Left lung (tissue), 10 donors: ENCODE data around the gene PITPNM3. TPM values are rescaled to one million over a fixed set of nuclear protein-coding genes. Genes with fewer than 3 reads are reported as not detected.
A peak's percentile ranks its signal among the peaks of the same experiment; 100 is the strongest.
"Not testable (repeated sequence)": the region's sequence is repeated elsewhere in the genome, so short reads cannot be mapped to it uniquely, and the experiment has no call there.

Experiments used
- ATAC-seq: fragments of 200-7000 bp; cut with Tn5 transposase; one replicate; pipeline ENCODE4 v1.9.1; 2020; ENCODE audit warnings: moderate library complexity
- DNase-seq, 4 donors: peaks; one replicate each; pipeline ENCODE4 v3.0.0-alpha.2; 2013 to 2020
- H3K27ac ChIP-seq, 2 donors: fragments of 200-600 bp; sonication (generic) in 1 of 2; one replicate each; pipeline versions ENCODE4 v1.5.0 to v1.8.0; 2020 to 2021
- H3K27me3 ChIP-seq, 2 donors: fragments of 200-600 bp; sonication (generic) in 1 of 2; one replicate each; pipeline versions ENCODE4 v1.5.0 to v1.8.0; 2020 to 2021
- H3K36me3 ChIP-seq, 2 donors: fragments of 200-600 bp; sonication (generic) in 1 of 2; one replicate each; pipeline versions ENCODE4 v1.5.0 to v1.8.0; 2020 to 2021
- H3K4me1 ChIP-seq, 2 donors: fragments of 200-600 bp; one replicate each; pipeline ENCODE4 v1.8.0; 2021
- H3K4me3 ChIP-seq, 2 donors: fragments of 200-600 bp; sonication (generic) in 1 of 2; one replicate each; pipeline versions ENCODE4 v1.5.0 to v1.8.0; 2020 to 2021; ENCODE audit warnings: mild to moderate bottlenecking in 1 of 2
- H3K9me3 ChIP-seq, 2 donors: fragments of 200-600 bp; sonication (generic) in 1 of 2; one replicate each; pipeline versions ENCODE4 v1.5.0 to v1.8.0; 2020 to 2021
- intact Hi-C, 2 donors: fragments of 100-400 bp; cut with DNase I; formaldehyde crosslinking; loops; one replicate each; pipeline versions ENCODE4 v1.11.2 to v1.14.2; 2022
- polyA plus RNA-seq, 6 donors: library from polyadenylated mRNA; unstranded; fragments of 120-200 nt; gene quantifications; one replicate each; pipeline ENCODE4 v1.2.1, GENCODE V29; 2013; ENCODE audit not compliant: insufficient read length in 6 of 6
- total RNA-seq, 2 donors: library from RNA; stranded (reverse); fragmentation: NEBNext Ultra II Directional; extraction: Animal tissue kit (Norgen Biotek cat#: 25700); gene quantifications; one replicate each; pipeline ENCODE4 v1.2.1, GENCODE V29; 2021
- TF ChIP-seq, protein P1 (sequence below), 2 donors: fragments of 200-600 bp; sonication (generic) in 1 of 2; IDR thresholded peaks; one replicate each; pipeline versions ENCODE4 v1.5.0 to v1.8.0; 2021; ENCODE audit warnings: antibody characterized with exemption in 2 of 2
- donor health status: DM: no; HTN: yes; CAD: no.
- donor health status: DM: no; HTN: no; CAD: no.

PITPNM3 gene
- total and polyA plus RNA-seq, 8 donors: 3.6 to 13.8 (median 5.8) TPM

DNA sequence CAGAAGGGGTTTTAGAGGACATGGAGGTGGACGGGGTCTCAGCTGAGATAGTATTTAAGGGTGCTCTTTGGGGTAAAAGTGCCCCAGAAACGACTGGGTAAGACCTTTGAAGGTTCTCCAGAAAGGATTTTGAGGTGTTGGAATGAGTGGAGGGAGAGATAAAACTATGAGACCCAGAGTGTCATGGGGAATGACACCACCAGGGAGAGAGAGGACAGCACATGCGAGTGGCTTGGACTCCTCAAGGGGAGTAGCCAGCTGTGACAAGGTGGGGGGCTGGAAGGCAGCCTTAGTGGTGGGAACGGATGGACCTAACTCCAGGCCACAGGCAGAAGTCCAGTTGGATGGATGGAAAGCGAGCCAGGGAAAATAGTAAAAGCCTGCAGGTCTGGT is 19.2 kb upstream of the PITPNM3 start:
- H3K4me3 ChIP-seq: no peak overlapping the region
- ATAC-seq (no peak), DNase-seq (no peak)
- H3K27me3 ChIP-seq: no peaks in the 10 kb centered on the region
- intact Hi-C loops: no loop called here
- no peaks in the 10 kb centered on the region for H3K9me3 ChIP-seq
- no peak overlapping the region for H3K27ac ChIP-seq
- H3K4me1 ChIP-seq: peaks cover 0 to 20% of the 10 kb centered on the region in 2 donors
- TF ChIP-seq, protein P1, sequence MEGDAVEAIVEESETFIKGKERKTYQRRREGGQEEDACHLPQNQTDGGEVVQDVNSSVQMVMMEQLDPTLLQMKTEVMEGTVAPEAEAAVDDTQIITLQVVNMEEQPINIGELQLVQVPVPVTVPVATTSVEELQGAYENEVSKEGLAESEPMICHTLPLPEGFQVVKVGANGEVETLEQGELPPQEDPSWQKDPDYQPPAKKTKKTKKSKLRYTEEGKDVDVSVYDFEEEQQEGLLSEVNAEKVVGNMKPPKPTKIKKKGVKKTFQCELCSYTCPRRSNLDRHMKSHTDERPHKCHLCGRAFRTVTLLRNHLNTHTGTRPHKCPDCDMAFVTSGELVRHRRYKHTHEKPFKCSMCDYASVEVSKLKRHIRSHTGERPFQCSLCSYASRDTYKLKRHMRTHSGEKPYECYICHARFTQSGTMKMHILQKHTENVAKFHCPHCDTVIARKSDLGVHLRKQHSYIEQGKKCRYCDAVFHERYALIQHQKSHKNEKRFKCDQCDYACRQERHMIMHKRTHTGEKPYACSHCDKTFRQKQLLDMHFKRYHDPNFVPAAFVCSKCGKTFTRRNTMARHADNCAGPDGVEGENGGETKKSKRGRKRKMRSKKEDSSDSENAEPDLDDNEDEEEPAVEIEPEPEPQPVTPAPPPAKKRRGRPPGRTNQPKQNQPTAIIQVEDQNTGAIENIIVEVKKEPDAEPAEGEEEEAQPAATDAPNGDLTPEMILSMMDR (IDR thresholded peaks at IDR 0.05): no peak
- peaks cover 0 to 20% of the 10 kb centered on the region in 2 donors for H3K36me3 ChIP-seq

DNA sequence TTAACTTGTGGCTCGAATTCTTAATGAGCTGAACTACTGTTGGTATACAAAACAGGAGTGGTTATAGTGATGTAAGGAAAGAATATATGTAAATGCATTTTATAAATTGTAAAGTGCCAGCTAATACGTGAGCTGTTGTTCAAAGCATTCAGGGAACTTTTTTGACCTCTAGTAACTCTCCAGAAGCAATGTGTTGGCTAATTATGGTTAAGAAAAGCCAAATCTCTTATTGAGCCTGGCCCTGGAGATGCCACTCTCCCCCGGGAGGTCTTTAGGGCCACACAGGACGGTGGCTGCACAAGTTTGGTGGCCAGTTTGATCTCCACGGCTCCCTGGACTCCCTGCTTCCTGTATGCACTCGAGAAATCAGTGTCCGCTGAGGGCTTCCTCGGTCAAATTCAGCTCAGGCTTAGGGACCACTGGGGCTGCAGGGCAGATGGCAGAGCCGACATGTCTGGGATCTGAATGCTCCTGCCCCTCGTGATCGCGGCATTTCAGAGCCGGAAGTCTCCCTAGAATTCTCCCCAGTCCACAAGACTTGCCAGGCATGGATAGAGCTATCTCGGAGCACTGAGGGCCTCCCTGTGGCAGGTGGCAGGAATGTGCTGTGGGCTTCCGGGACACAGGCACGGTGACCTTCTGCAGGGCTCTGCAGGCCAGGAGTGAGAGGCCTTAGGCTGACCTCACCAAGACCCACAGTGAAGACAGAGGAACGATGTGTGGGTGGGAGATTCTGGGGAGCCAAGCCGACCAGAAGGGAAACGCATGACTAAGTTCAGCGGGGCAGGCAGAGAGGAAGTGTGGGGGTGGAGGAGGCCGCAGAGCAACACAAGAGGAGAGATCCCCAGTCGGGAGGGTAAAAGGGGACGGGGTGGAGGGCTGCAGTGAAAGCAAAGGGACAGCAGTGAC is 18.6 kb upstream of the PITPNM3 start:
- intact Hi-C loops: no loop called here
- H3K27ac ChIP-seq: peak overlapping the region in 1 of 2 donors; percentile 23

DNA sequence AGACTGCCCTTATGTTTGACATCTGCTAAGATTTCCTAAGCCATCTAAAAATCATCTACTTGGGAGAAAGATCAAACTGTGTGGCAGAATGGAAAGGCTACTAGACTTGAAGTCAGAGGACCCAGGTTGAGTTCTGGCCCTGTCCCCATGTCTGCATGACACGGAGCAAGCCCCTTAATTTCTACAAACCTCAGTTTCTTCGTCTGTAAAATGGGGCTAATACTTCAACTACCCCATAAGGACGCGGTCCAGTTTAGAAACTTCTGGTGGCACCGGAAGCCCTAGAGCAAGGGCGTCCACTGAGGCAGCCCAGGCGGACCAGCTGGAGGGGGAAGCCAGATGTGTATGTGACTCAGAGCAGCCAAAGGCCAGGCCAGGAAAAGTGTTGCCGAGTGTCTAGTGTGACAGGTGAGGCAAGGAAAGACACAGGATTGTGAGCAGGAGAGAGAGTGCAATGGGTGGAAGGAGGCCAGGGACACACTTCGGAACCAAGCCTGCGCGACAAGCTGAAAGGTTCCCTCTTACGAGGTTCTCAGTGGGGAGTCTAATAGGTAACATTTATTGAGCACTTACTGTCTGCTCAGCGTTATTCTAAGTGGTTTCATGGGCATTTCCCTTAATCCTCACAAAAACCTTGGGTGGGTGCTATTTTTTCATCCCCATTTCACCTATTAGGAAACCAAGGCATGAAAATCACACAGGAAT is 17.8 kb upstream of the PITPNM3 start:
- peaks cover 0 to 20% of the 10 kb centered on the region in 2 donors for H3K4me1 ChIP-seq
- TF ChIP-seq, protein P1 (IDR thresholded peaks at IDR 0.05): no peak
- no peak overlapping the region for H3K4me3 ChIP-seq
- H3K36me3 ChIP-seq: peaks cover 0 to 10% of the 10 kb centered on the region in 2 donors
- ATAC-seq (no peak), DNase-seq (no peak)
- intact Hi-C loops: no loop called here
- no peaks in the 10 kb centered on the region for H3K27me3 ChIP-seq
- H3K27ac ChIP-seq: no peak overlapping the region
- H3K9me3 ChIP-seq: no peaks in the 10 kb centered on the region

More for the DNA sequence above, 18.6 kb upstream of the PITPNM3 start:
- Histone ChIP-seq H3K4me1 (peaks cover 0 to 20% of the 10 kb centered on the region in 2 donors), H3K4me3 (no peak overlapping the region), H3K9me3 (no peaks in the 10 kb centered on the region), H3K27me3 (no peaks in the 10 kb centered on the region), H3K36me3 (peaks cover 0 to 19% of the 10 kb centered on the region in 2 donors)
- DNase-seq (peak in 1 of 4 donors; percentile 73), ATAC-seq (peak; percentile 79)
- TF ChIP-seq, protein P1 (IDR thresholded peaks at IDR 0.05): no peak

DNA sequence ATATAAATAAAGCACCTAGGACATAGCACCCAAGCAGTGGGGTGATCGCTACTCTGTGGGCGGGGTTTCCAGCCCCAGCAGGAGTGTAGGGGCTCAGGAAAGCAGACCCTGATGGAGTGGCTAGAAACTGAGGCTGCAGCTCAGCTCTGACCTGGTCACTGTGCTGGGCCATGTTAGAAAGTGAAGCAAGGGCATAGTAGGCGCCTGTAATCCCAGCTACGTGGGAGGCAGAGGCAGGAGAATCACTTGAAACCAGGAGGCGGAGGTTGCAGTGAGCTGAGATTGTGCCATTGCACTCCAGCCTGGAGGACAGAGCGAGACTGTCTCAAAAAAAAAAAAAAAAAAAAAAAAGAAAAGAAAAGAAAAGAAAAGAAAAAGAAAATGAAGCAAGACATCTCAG is 17.1 kb upstream of the PITPNM3 start:
- intact Hi-C loops, ATAC-seq: not testable (repeated sequence)

DNA sequence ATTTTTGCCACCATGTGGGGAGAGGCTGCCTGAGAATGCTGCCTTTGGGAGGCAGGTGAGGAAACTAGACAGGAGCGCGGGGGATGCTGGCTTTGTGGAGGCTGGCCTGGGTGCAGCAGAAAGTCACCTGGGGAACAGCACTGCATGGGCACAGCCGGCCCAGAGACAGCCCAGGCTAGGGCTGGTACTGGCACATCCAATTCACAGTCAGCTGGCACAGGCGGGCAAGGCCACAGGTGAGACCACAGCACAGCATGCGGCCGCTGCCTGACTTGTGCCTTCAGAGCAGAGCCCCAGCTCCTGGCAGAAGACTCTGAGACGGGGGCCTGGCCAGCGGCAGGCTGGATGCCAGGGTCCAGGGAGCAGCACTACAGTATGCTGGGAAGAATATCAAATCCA is 16.6 kb upstream of the PITPNM3 start:
- Histone ChIP-seq H3K9me3 (no peaks in the 10 kb centered on the region), H3K4me1 (peaks cover 0 to 20% of the 10 kb centered on the region in 2 donors), H3K27ac (no peak overlapping the region), H3K27me3 (no peaks in the 10 kb centered on the region), H3K4me3 (no peak overlapping the region), H3K36me3 (no peaks in the 10 kb centered on the region)
- no peak for DNase-seq
- intact Hi-C loops: no loop called here
- TF ChIP-seq, protein P1 (IDR thresholded peaks at IDR 0.05): no peak
- ATAC-seq: no peak

More for the DNA sequence above, 17.1 kb upstream of the PITPNM3 start:
- not testable (repeated sequence) for H3K27ac ChIP-seq, H3K27me3 ChIP-seq, DNase-seq, H3K4me3 ChIP-seq, H3K36me3 ChIP-seq, H3K9me3 ChIP-seq
- peaks cover 0 to 20% of the 10 kb centered on the region in 2 donors for H3K4me1 ChIP-seq
